Frontal cortex (tissue), 4 donors: Measurements from ENCODE around the gene ART1. TPM values are rescaled to one million over a fixed set of nuclear protein-coding genes. Genes with fewer than 3 reads are reported as not detected.

ENCODE experiments used
- DNase-seq, 2 donors: peaks; one replicate each; pipeline ENCODE4 v3.0.0; 2012; ENCODE audit warnings: low spot score in 2 of 2
- FAIRE-seq: peaks from 2 replicates; lab custom pipeline; 2012; peaks lifted over from hg19 to GRCh38; lab: Jason Lieb, UNC
- total RNA-seq: library from RNA; depleted of rRNA; stranded (reverse); fragments of >200 nt; gene quantifications from one replicate; pipeline ENCODE4 v1.2.3, GENCODE V29; 2014
- donor health status: control.
- donor health status: control.
- donor health status: control.

The ART1 gene
- total RNA-seq, 1 donor from 2014 or later: not detected

DNA sequence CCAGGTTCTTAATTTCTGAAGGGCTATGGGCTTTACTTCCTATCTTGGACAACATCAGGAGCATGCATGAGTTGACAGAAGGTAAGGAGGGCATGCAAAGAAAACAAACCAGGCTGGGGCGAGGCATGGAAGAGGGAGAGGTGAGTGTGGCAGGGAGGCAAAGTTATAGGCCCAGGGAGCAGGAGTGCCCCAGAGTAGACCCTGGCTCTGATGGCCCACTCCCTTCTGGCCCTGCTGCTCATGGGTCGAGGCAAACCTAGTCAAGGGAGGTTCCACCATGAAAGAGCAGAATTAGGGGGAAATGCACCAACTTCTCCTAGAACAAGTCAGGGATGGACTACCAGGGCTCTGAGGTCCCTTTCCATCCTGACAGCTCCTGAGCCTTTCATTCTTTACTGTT is 16.0 kb downstream of the ART1 start:
- no peak for FAIRE-seq
- DNase-seq: no peak

DNA sequence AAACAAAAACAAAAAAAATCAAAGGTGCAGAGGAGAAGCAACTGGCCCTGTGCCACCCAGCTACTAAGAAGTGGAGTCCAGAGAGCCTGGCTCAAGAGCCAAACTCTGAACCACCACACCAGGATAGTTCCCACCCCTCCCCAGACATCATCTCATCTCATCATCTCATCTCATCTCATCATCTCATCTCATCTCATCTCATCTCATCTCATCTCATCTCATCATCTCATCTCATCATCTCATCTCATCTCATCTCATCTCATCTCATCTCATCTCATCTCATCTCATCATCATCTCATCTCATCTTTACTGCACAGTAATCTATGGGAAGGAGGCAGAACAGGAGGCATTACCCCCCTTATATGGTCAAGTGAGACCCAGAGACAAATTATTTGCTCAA is 17.9 kb downstream of the ART1 start:
- DNase-seq: no peak
- no peak for FAIRE-seq

DNA sequence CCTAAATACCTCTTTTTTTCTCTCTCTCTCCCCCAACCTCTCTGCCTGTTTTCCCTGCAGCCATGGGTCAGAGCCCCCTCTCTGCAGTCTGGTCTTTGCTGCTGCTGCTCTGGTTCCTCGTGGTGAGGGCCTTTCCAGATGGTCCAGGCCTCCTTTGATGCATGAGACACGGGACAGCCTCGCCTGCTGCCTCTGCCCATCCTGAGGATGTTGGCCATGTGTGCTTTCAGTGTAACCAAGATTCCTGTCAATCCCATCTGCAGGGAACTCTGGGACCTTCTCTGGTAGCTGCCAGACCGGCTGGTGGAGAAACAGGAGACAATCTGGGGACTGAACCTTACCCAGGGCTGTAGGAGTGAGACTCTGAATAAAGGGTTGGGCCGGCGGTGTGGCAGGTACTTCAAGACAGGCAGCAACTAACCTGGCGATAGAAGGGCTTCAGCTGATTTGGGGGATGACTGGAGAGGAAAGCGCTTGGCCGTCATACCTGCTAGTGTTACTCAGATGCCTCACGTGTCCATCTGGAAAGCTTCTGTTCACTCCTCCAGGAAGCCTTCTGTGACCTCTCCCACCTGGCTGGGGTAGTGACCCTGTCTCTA is 19.2 kb downstream of the ART1 start:
- DNase-seq (no peak), FAIRE-seq (no peak)

DNA sequence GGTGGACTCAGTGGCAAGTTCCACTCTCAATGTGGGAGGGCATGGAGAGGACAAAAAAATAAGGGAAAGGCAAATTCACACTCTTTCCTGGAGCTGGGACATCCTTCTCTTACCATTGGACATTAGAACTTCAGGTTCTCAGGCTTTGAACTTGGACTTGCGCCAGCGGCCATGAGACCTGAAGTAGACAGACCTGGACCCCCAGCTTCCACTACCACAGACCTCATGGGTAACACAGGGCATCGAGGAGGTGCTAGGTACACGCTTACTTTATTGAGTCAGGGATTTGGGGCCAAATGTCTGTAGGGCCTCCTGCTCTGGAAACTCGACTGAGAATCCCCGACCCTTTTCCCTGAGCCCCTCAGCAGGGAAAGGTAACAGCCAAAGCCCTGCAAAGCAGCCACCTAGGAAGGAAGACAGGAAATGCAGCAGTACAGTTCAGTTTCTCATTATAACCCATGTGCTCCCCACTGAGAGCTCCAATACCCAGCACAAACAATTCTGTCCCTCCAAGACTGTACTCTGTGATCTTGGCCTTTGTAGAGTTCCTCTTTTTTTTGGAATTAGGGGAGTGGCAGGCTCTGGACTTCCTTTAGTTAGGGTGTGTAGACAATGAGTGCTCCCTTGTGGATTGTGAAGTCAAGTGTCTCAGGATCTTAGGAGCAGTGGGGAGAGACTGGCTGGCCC is 20.6 kb downstream of the ART1 start:
- FAIRE-seq: no peak
- no peak for DNase-seq

DNA sequence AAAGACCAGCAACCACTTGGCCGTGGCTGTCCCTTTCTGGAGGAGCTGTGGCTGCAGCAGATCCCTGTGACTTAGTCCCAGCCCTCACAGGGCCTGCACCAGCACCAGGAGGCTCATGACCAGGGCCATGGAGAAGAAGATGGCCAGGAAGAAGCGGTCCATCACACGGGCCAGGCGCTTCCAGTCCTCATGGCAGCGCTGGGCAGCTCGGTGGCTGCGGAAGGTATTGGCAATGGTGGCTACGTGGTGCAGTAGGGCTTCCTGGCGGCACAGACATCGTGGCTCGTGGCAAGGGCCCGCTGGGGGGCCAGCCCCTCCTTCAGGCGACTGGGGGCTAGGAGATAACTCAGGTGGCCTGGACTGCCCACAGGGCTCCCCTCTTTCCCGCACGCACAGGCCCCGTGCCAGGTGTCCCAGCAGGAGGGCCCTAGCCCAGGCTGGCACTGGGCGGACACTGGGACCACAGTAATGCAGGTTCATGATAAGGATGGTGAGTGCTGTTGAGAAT is 21.1 kb downstream of the ART1 start:
- no peak for FAIRE-seq

DNA sequence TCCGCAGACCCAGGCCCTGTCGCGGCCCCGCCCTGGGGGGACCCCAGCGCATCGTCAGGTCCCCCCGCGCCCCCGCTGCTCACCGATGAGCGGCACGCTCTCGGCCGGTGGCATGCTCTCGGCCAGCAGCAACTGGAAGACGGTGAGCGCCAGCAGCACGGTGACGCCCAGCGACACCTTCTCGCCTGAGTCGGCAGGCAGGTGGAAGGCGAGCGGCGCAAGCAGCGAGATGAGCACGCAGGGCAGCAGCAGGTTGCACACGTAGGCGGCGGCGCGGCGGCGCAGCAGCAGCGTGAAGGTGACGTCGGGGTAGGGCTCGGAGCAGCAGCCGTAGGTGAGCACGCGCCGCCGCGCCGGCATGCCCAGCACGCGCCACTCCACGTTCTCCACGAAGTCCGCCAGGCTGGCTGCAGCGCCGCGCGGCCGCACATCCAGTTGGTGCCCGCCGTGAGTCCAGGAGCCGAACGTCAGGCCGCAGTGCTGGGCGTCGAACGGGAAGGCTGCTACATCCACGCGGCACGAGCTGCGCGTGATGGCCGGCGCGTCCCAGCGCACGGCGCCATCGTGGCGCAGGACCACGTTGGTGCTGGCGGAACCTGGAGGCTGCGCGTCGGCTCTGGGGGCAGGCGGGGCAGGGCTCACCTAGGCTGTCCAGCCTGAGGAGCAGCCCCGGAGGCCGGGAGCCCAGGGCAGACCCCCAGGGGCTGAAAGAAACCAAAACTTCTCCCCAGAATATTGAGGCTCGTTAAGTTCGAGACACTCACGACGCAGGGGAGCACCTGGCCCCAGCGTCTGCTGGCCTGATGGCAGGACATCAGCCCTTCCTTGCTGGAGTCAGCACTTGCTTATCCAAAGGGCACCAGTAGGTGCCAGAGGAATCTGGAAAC is 22.5 kb downstream of the ART1 start:
- no peak for DNase-seq
- FAIRE-seq: no peak

More for the DNA sequence above, 21.1 kb downstream of the ART1 start:
- no peak for DNase-seq

DNA sequence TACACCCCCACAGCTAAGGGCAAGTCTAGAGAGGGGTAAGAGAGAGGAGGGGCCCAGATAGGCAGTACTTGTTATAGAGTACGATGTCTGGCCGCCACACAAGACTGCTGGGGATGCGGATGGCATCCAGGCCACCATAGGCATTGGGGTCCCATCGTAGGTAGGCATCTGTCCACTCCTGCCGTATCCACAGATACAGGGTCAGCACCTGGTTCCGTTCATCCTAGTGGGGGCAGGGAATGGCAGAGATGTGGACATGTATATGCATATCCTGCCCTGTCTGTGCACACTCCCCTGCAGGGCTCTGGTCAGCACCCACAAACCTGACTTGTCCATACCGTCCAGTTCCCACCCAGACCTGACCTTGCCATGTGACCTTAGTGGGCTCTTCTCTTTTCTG is 24.2 kb downstream of the ART1 start:
- FAIRE-seq: no peak
- DNase-seq: no peak

DNA sequence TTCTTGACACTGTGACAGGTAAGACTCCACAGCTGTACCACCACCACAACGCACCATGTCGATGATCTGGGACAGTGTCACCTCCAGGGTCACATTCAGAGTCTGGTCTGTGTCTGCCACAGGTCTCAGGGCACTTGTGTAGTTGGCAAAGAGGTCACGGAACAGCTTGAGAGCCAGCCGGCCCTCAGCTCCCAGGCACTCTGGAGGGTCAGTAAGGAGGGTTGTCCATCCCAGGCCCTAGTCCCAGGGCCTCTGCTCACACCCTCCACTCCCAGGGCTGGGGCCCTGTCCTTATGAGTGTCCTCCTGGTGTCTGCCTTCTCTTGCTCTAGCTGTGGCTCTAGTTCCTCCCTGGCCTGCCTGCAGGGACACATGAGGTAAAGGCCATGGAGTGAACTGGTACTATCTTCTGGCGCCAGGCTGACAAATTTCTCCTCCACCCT is 24.8 kb downstream of the ART1 start:
- DNase-seq (no peak), FAIRE-seq (no peak)

DNA sequence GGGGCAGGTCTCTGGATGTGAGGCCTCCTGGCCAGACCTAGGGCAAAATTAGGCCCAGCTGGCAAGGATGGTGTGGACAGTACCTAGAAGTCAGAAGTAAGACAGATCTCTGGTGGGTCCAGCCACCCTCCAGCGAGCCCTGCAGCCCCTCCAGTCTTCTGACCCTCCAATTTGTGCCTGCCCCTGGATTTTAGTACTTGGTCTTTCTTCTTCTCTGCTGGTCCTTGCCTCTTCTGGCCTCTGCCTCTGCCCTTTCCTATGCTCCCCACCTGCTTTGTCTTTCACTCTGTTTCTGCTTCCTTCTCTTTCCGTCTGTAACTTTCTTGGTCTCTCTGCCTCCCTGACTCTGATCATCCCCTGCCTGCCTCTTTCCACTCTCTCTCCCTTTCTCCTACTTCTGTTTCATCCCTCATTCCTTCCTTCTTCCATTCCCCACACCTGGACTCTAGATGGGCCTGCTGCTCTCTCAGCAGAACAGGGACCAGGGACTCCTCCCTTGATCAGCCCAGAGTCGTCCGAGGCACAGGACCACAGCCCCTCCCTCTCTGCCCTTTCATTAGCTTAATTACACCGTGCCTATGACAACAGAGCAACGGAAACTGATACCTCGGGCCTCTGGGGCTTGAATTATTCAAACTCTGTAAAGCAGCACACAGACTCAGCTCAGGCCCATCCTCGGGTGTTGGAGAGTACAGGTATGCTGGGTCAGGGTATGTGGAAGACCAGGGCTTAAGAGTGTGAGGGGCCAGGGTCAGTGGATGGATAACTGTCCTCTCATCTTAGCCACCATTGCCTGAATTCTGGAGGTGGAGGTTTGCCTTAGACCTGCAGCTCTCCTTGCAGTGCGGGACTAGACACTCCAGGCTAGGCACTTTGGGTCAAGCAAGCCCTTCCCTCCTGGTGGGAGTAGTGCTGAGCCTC is 26.7 kb downstream of the ART1 start, which contains the start of gene CHRNA10:
Gene CHRNA10 (minus strand): TSS at position 51 of the 921 bp plus-strand sequence. CDS start 72 bp downstream, outside the sequence.
- FAIRE-seq (no peak), DNase-seq (no peak)

DNA sequence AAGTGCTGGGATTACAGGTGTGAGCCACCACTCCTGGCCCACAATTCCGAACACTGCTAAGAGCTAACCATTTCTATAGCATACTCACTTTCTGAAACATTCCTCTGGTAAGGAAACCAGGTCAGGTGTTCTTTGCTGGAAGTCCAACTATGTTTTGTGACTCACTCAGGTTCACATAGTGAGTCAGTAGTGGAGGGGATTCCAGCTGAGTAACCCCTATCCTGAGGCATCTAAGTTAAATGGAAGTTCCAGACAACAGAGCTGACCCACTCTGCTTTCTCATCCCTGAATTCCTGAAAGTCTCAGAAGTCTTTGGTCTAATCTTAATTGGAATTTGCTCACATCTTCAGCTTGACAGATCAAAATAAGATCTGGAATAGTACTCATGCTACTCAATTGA is 29.3 kb downstream of the ART1 start:
- FAIRE-seq: no peak
- DNase-seq: no peak

DNA sequence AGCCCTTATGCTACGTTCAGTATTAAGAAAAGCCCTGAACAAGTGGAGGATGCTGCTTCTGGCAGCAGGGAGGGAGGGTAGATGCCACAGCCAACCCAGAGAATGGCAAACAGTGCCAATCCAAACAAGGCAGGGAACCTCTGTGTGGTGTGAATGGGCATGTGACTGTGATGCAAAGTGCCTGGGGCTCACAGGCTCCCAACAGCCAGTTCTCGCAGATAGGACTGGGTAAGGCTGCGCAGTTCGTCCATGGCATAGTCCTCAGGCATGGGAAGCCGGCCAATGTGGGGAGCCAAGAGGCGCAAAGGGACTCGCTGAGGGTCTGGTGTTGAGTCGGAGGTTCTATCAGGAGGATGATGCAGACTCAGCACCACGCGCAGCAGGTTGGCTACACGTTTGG is 31.0 kb downstream of the ART1 start:
- FAIRE-seq (no peak), DNase-seq (no peak)

DNA sequence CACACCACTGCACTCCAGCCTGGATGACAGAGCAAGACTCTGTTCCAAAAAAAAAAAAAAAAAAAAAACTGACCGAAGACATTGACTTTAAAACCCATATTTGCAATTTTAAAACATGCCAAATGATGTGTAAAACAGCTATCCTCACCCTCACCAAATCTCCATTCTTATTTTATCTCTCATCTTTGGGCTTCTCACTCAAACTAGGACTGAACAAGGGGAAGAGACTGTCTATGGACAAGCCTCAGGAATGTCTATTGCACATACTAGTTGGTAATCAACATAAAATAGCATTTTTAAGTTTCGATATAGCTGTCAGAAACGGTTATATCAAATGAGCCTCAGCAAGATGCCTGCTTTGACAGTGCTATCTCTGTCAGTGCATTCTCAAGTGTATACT is 34.1 kb downstream of the ART1 start:
- DNase-seq (no peak), FAIRE-seq (no peak)

DNA sequence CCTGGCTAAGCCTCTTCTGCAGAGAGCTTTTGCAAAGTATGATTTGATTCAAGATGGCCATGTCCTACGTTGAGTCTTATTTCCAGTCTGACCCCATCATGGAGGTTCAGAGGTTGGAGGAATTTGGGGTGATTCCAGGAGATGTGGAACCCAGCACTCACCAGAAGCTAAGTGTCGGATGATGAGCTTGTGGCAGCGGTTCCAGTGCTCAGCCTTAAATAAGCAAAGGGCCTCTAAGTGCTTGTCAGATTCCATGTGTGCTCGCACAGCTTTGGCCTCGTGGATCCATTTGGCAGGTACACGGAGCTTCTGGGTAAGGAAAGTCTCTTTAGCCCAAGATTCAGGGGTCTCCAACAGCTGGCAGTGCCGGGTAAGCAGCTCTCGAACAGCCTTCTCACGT is 38.1 kb downstream of the ART1 start:
- no peak for DNase-seq
- no peak for FAIRE-seq

DNA sequence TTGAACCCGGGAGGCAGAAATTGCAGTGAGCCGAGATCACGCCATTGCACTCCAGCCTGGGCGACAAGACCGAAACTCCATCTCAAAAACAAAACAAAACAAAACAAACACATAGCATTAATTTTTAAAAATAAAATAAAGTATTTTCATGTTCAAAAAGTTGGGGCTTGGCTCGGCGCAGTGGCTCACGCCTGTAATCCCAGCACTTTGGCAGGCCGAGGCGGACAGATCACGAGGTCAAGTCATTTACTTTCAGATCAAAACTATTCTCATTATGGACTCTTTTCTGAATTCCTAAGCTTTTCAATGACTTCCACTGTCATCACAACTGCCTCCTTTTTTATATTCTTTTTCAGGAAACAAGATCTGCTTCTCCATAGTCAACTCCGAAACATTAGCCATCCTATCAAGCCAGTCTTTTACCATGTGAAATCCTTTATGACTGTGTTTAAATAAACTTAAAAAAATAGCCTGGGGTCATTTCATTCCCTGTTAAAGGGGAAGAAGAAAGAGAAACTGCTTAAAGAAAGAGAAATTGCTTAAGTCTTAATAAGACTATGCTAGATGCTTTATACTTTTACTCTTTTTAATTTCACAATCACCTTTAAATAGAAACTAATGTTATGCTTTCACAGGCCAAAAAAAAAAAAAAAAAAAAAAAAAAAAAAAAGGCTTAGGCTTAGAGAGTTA is 39.3 kb downstream of the ART1 start:
- DNase-seq: no peak
- FAIRE-seq: no peak

DNA sequence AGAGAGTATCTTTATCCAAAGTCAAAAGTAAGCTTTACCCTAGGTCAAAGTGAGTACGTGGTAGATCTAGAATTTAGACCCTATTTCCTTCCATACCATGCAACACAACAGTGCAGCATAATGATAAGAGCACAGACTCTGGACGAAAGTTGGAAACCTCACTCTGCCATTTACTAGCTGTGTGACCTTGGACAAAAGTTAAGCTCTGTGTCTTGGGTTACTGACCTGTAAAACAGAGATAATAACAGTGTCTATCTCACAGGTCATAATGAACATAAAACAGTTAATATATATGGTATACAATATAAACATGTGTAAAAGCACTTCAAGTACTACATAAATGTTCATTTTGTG is 39.9 kb downstream of the ART1 start:
- DNase-seq (no peak), FAIRE-seq (no peak)

DNA sequence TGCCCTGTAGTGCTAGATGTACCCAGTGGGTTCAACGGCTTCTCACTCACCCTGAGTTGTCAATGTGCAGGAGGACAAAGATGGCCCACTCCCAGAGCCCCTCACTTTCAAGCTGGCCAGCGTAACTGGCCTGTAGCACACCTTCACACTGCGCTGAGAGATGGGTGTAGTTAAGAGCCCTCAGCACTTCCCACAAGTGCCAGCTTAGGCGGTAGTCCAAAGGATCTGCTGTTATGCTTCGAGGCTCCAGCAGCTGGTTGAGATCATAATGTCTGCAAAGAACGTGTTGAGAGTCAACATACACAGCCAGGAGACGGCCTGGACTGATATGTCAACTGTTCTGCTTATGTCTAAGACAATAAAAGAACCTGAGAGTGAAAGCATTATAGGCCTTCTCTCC is 41.0 kb downstream of the ART1 start:
- no peak for FAIRE-seq
- DNase-seq: no peak

DNA sequence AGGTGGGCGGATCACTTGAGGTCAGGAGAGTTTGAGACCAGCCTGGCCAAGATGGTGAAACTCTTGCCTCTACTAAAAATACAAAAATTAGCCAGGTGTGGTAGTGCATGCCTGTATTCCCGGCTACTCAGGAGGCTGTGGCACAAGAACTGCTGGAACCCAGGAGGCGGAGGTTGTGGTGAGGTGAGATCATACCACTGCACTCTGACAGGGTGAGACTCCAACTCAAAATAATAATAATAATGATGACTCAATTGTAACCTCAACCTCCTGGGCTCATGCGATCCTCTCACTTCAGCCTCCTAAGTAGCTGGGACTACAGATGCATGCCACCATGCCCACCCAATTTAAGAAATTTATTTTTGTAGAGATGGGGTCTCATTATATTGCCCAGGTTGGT is 41.8 kb downstream of the ART1 start:
- DNase-seq (no peak), FAIRE-seq (no peak)

DNA sequence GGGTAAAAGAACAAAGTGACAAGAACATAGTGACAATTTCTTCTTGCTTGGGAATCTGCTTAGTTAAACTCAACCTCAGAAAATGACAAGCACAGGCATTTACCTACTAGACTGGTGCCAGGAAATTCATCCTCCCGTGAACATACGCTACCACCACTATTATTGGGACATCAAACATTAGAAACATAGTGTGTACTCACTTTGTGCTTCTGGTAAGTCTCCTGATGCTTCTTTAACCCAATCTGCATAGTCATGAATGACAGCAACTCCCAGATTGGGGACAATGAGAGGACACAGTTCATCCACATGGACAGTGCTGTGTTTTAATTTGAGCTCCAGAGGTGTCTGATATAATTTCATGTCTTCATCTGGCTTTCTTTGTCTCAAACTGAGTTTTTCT is 55.5 kb downstream of the ART1 start:
- FAIRE-seq (no peak), DNase-seq (no peak)

DNA sequence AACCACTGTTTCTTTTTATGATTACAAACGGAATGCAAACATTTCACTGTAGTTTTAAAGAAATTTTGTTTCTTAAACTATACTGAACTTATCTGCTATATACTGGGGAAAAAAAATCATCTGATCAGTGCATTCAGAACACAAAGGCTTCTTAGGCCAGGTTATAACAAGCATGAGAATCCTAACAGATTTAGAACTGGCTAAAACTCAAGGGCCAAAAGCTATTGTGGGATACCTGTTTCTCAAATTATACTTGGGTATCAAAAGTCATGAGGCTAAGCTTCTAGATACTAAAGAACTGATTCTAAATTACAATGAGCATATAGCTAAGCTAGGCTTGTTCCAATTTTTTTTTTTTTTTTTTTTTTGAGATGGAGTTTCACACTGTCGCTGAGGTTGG is 56.0 kb downstream of the ART1 start:
- DNase-seq: no peak
- FAIRE-seq: no peak
